Measurements from ENCODE around the gene INCA1.

The INCA1 gene

DNA sequence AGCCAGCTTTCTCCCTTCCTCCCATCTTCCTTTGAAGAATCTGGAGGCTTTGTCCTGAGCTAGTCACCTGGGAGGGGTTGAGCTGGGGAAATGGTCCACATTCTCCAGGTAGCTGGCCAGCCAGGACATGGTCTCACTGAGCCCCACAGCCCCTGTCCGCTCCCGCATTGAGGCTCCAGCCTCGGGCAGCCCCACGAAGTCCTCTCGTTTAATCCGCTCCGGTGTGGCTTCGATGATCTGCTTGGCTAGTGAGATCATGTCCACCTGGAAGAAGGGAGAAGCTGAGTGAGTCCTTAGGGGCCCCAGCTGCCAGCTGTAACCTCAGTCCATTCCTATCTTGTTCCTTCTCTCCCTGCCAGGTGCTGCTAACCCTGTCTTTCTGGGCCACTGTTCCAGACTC is 27.0 kb downstream of the INCA1 start:
- DNase-seq (ENCODE audit: low spot score) = no peak

DNA sequence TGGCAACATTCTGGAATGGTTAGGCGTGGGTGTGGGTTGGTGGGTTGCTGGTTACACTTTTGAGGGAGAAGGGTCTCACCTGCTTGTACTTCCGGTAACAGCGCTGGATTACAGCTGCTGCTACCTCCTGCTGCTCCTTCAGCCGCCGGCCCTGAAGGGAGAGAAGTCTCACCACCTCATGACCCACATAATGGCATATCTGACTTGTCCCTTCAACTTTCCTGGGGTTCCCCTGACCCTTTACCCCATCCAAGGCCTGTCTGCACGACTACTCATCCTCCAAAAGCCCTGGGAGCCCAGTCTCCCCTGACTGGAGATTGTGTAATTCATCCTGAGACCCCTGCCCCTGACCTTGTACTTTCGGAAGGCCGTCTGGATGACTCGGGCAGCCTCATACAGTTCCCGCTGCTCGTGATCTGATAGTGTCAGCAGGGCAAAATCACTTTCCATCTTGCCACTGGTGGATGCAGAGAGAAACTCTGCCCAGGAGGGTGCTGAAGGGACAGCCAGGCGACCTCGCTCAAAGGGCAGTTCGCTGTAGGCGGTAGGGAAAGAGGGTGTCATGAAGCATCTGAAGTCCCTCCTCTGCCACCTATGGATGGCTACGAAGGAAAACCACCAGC is 27.7 kb downstream of the INCA1 start:
- DNase-seq (ENCODE audit: low spot score) = no peak

GRCh38 chr17:4969047-4969550 is 28.2 kb downstream of the INCA1 start:
- peak; percentile 51 for DNase-seq (ENCODE audit: low spot score)

- DNase-seq (ENCODE audit: low spot score) = no peak
These were observed 28.8 kb downstream of the INCA1 start for GRCh38 chr17:4968486-4969046.

- peak; percentile 96 for DNase-seq (ENCODE audit: low spot score)
These were observed 29.5 kb downstream of the INCA1 start, which contains the start of gene SPAG7 for GRCh38 chr17:4967539-4968485. Gene SPAG7, minus strand, starts transcription at chr17:4967817. Its CDS starts 13 bp downstream, at chr17:4967804.

DNA sequence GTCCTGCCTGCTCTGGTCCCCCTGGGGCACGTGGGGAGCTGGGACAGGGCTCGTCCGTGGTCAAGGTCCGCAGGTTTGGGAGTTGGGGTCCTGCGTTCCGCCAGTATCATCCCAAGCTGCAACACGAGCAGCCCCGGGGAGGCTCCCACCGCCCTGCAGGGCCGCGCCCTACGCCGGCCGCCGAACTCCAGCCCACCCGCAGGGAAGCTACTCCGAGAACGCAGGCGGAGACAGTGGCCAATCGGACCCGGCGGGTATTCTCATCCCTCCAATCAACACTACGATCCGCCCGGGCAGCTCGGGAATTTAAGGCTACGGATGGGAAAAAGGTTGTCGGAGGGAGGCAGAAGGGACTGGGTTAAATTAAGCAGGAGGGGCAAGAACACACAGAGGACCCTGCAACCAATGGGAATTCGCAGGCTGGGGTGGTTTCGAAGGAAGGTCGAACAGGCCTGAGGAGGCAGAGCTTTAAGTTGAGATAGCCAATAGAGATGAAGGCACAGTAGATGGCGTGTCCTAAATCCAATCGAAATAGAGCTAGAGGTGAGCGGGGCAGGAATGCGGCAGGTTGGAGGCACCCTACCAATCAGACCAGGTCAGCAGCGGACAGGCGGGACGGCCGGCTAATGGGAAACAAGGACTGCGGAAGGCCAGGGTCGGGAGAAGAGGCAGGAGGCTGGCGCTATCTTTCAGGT is 30.3 kb downstream of the INCA1 start:
- DNase-seq (ENCODE audit: low spot score) = peak; percentile 99

DNA sequence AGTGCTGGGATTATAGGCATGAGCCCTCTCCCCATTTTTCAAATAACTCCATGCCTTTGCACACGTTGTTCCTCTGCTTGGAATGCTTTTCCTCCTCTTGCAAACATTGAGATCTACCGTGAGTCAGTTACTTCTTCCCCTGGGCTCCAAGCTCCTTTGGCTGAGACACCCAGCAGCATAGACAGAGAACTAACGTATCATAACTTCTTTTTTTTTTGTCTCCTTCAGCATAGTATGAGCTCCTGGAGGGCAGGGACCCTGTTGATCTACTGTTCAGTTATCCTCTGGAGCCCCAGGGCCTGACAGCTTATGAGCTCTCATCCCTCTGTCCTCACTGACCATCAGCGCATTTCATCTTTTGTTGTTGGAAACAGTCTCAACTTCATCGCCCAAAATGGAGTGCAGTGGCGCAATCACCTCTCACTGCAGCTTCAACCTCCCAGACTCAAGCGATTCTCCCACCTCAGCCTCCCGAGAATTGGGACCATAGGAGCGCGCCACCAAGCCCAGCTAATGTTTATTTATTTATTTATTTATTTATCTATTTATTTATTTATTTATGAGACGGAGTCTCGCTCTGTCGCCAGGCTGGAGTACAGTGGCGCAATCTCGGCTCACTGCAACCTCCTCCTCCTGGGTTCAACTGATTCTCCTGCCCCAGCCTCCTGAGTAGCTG is 31.9 kb downstream of the INCA1 start:
- DNase-seq (ENCODE audit: low spot score) = no peak

DNA sequence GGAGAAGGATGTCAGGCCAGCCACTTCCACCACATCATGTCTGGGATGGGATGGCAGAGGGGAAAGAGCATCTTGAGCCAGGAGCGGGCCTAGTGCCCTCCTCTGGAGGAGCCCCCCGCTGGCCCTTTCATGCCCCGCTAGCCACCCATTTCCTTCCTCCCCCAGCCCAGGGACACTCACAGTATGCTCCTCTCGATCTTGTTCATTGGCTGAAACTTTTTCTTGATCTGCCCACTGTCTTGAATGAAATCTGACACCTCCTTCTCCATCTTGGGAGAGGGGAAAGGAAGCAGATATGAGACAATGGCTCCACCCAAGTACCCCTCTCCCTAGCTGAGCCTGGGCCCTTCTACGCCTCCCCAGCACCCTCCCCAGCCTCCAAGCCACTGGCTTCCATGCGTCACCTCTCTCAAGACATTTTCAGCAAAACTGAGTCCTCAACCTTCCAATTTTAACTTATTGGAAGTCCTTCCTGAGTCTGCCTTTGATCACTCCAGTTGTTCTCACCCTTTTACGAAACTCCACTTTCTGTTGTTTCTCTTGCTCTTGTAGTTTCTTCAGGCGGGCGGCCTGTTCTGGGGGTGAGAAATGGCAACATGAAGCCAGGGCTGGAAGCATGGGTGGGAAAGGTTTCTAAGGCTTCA is 36.9 kb downstream of the INCA1 start:
- DNase-seq (ENCODE audit: low spot score) = no peak

- no peak for DNase-seq (ENCODE audit: low spot score)
These were observed 37.9 kb downstream of the INCA1 start for GRCh38 chr17:4959261-4959965.

DNA sequence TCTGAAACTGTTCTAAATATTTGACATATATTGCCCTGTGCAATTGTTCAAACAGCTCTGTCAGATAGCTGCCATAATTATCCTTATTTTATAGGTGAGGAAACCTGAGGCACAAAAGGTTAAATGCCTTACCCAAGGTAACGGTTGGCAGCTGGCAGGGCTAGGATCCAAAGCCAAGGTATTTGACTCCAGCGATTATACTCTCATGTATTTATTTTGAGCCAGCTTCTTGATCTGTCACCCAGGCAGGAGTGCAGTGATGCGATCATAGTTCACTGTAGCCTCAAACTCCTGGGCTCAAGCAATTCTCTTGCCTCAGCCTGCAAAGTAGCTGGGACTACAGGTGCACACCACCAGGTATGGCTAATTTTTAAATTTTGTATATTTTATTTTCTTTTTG is 39.2 kb downstream of the INCA1 start:
- no peak for DNase-seq (ENCODE audit: low spot score)

- DNase-seq (ENCODE audit: low spot score) = no peak
These were observed 40.7 kb downstream of the INCA1 start for GRCh38 chr17:4956493-4957061.

DNA sequence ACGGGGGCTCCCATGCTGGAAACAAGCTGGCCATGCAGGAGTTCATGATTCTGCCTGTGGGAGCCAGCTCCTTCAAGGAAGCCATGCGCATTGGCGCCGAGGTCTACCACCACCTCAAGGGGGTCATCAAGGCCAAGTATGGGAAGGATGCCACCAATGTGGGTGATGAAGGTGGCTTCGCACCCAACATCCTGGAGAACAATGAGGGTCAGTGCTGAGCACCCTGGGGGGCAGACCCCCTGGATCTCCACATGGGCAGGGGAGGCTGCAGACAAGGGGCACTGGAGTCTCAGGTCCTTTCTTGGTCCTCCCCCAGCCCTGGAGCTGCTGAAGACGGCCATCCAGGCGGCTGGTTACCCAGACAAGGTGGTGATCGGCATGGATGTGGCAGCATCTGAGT is 42.2 kb downstream of the INCA1 start:
- no peak for DNase-seq (ENCODE audit: low spot score)

- DNase-seq (ENCODE audit: low spot score) = no peak
These were observed 43.8 kb downstream of the INCA1 start for GRCh38 chr17:4953451-4953961.

DNA sequence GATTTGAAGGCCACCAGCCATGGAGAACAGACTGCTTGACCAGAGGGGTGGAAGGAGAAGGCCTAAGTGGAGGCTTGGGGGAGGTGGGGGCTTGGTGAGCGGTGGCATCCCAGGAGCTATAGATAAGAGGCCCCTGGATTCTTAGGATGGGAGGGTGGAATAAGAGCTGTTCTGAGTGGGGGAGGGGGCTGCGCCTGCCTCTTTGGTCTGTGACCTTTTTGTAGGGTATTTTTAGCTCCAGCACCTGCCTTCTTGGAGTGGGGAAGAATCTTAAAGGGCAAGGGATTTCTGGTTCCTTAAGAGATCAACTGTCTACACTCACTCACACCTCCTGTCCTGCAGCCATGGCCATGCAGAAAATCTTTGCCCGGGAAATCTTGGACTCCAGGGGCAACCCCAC is 45.8 kb downstream of the INCA1 start:
- DNase-seq (ENCODE audit: low spot score) = no peak

GRCh38 chr17:4950746-4951204 is 46.5 kb downstream of the INCA1 start, which contains the start of gene ENO3:
Gene ENO3, plus strand, starts transcription at chr17:4951119. Its CDS starts 711 bp downstream, at chr17:4951830.
- DNase-seq (ENCODE audit: low spot score) = no peak

GRCh38 chr17:4950075-4950745 is 47.1 kb downstream of the INCA1 start:
- DNase-seq (ENCODE audit: low spot score) = peak; percentile 46

GRCh38 chr17:4949321-4950074 is 47.8 kb downstream of the INCA1 start:
- DNase-seq (ENCODE audit: low spot score) = peak; percentile 77

DNA sequence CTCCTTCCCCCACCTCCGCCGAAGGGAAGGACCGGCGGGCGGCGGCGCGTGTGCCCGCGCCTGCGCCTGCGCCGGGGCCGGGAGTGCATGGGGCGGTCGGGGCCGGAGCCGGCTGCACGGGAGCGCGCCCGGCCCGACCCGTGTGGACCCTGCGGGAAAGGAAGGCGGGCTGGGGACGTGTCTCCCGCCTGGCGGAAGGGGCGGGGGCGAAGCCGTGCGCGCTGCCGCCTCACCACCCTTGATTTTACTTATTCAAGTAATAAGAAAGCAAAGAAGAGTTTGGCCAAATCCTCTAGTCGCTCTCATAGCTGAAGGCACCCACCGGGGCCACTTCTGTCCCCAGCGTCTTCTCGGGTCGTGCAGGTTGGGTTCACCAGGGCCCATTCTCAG is 48.4 kb downstream of the INCA1 start:
- peak; percentile 79 for DNase-seq (ENCODE audit: low spot score)

All from LoVo (cell line).